Gastroesophageal sphincter (tissue), 4 donors: ENCODE measurements around the gene SLC12A8. TPM values are rescaled to one million over a fixed set of nuclear protein-coding genes. Genes with fewer than 3 reads are reported as not detected.

Source experiments
- ATAC-seq: fragments of 150-250 bp; one replicate; pipeline ENCODE4 v1.9.1; 2016; ENCODE audit warnings: mild to moderate bottlenecking, moderate library complexity
- H3K27ac ChIP-seq, 4 donors: fragments of 200-600 bp; sonication (generic) in 3 of 4; 1 replicate in 3 of 4; 2 replicates in 1 of 4; pipeline ENCODE4 v1.5.1; 2016 to 2019
- H3K27me3 ChIP-seq: fragments of 200-600 bp; sonication (generic); one replicate; pipeline ENCODE4 v1.5.1; 2019
- H3K36me3 ChIP-seq, 2 donors: fragments of 200-600 bp; sonication (generic); one replicate each; pipeline ENCODE4 v1.5.1; 2019; ENCODE audit warnings: control low read depth in 1 of 2
- H3K4me1 ChIP-seq, 3 donors: fragments of 200-600 bp; sonication (generic); 1 replicate in 2 of 3; 2 replicates in 1 of 3; pipeline ENCODE4 v1.5.1; 2016 to 2019; ENCODE audit warnings: control low read depth in 2 of 3
- H3K4me3 ChIP-seq, 2 donors: fragments of 200-600 bp; sonication (generic); one replicate each; pipeline ENCODE4 v1.5.1; 2019; ENCODE audit warnings: mild to moderate bottlenecking in 1 of 2, moderate library complexity in 1 of 2
- H3K9me3 ChIP-seq, 3 donors: fragments of 200-600 bp; sonication (generic); one replicate each; pipeline ENCODE4 v1.5.1; 2017 to 2019; ENCODE audit warnings: control low read depth in 2 of 3
- CTCF ChIP-seq, 4 experiments: fragments of 200-600 bp in 2 of 4; fragments of 450-650 bp in 2 of 4; sonication (generic) in 1 of 4; IDR thresholded peaks; one replicate each; pipeline ENCODE4 v1.5.1; 2017 to 2019; ENCODE audit warnings: antibody characterized with exemption in 4 of 4, mild to moderate bottlenecking in 2 of 4, moderate library complexity in 2 of 4
- EP300 ChIP-seq: sonication (generic); formaldehyde crosslinking; IDR thresholded peaks from one replicate; pipeline ENCODE4 v1.6.1; 2017; ENCODE audit warnings: antibody characterized with exemption, mild to moderate bottlenecking
- POLR2A ChIP-seq, 2 donors: fragments of 450-650 bp; IDR thresholded peaks; one replicate each; pipeline ENCODE4 v1.6.1; 2017; ENCODE audit warnings: antibody characterized with exemption in 2 of 2, mild to moderate bottlenecking in 2 of 2, moderate library complexity in 1 of 2
- POLR2AphosphoS5 ChIP-seq: sonication (generic); formaldehyde crosslinking; IDR thresholded peaks from one replicate; pipeline ENCODE4 v1.6.1; 2017; ENCODE audit warnings: antibody characterized with exemption
- WGBS, 2 donors: methylation state at CpG; one replicate each; pipeline ENCODE4 v1.1.5; 2018; ENCODE audit warnings: low coverage in 1 of 2; 5-methylcytosine and 5-hydroxymethylcytosine counted together
- total RNA-seq, 4 donors: library from RNA; depleted of rRNA; stranded (reverse); fragments of >200 nt; gene quantifications; one replicate each; pipeline ENCODE4 v1.1.0, GENCODE V29; 2016

SLC12A8 gene
- total RNA-seq, 4 donors from 2014 or later: 0.13 to 2.3 (median 0.54) TPM; not detected in 1

DNA sequence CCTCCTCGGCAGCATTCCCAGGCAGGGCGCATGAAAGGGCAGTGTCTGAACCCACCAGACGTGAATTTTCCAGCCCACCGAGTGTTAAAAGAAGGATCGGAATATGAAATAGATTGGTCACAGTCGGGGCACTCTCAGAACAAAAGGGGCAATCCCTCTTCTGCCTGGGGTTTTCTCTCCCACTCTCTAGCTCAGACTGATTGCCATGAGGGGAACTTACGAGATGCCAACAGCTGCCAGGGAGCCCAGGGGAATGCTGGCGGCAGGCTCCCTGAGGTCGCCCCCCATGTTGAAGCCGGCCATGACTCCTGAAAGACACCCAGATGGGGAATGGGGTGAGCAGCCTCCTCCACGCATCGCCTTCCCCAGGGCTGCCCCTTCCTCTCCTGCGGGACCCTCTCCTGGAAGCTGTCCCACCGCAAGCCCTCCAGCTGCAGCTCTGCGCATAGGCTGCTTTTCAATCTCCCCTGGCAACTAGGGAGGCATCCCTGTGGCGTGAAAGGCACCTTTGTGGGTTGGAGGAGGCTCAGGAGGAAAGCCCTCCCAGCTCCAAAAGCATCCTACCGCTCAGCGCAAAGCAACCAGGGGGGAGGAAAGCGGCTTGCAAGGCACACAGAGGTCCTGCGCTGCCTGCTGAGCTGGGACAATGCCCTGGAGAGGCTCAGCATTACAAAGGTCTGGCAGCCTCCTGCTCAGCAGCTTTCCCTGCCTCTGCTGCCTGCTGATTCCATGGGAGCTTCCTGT is 92.0 kb downstream of the SLC12A8 start:
- no peak for ATAC-seq
- Histone ChIP-seq H3K4me3 (peak overlapping the region in 1 of 2 donors; percentile 22), H3K4me1 (peaks cover 0 to 50% (median 24%) of the 10 kb centered on the region in 3 donors), H3K36me3 (no peaks in the 10 kb centered on the region), H3K9me3 (no peaks in the 10 kb centered on the region), H3K27ac (peak overlapping the region in 1 of 4 donors; percentile 30), H3K27me3 (no peaks in the 10 kb centered on the region)
- 48 to 64% methylated on average over 9 to 10 of the region's 20 CpGs for WGBS, 2 donors
- TF ChIP-seq EP300: no peak

DNA sequence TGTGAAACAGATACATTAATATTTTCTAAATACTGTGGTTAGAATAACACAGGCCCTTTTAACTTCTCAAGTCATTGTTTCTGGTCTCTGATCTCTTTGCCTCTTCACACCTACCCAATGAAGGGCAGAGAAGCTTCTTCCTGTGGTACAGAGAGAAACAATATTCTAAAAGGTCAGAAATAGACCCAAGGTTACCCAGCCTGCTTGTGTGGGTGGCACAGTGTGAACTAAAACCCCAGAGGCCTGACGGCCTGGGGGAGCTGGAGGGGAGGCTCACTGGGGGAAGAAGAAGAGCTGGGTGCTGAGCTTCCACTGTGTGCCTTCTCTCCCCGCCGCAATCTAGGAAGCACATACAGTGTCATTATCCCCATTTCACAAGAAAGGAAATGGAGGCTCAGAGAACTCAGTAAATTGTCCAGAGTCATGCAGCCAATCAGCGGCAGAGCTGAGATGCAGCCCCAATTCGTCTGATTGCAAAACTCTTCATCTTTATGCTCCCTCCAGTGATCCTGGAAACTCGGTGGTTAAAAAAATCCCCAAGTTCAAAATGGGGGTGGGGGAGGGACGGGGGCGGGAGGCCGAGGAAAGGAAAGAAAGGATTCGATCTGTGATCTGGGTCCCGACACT is 92.7 kb downstream of the SLC12A8 start:
- Histone ChIP-seq H3K27me3 (no peaks in the 10 kb centered on the region), H3K36me3 (no peaks in the 10 kb centered on the region), H3K4me3 (peak overlapping the region in 1 of 2 donors; percentile 22), H3K9me3 (no peaks in the 10 kb centered on the region), H3K4me1 (peaks cover 0 to 54% (median 24%) of the 10 kb centered on the region in 3 donors), H3K27ac (no peak overlapping the region)
- ATAC-seq: no peak
- no peak for TF ChIP-seq EP300
- TF ChIP-seq POLR2AphosphoS5: no peak
- TF ChIP-seq CTCF (IDR thresholded peaks at IDR 0.05): no peak
- no peak for TF ChIP-seq POLR2A (IDR thresholded peaks at IDR 0.05)
- 24 to 39% methylated on average over 2 to 7 of the region's 11 CpGs for WGBS, 2 donors

GRCh38 chr3:125118600-125118999 is 93.9 kb downstream of the SLC12A8 start:
- no peak for TF ChIP-seq CTCF (IDR thresholded peaks at IDR 0.05)
- 96 to 98% methylated on average over 8 of the region's 8 CpGs for WGBS, 2 donors
- no peak overlapping the region for H3K4me3 ChIP-seq
- ATAC-seq: no peak
- H3K9me3 ChIP-seq: no peaks in the 10 kb centered on the region
- peaks cover 0 to 54% (median 24%) of the 10 kb centered on the region in 3 donors for H3K4me1 ChIP-seq
- no peaks in the 10 kb centered on the region for H3K27me3 ChIP-seq
- H3K27ac ChIP-seq: no peak overlapping the region
- H3K36me3 ChIP-seq: no peaks in the 10 kb centered on the region

DNA sequence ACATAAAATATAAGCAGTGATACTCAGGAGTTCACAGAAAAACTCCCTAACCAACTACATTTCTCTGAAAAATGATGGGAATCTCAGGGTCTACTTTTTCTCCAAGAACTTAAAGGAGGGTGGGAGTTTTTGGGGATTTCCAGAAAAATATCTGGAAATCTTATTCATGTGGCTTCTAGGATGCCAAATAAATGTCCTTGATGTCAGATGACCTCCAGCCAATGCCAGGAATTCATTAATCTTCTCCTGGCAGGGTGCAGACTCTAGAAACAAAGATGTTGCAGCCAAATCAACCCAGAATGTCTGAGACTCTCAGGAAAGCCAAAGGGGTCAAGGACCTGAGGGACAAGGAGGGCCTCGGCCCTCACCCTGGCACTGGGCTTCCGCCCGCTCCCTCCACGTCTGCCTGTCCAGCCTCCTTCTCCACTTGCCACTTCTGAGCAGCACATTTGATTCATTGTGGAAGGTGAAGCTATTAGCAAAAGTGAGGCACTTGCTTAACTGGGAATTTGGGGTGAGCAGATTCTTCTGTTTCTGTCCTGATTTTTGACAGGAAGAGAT is 94.8 kb downstream of the SLC12A8 start:
- no peak for ATAC-seq
- H3K4me1 ChIP-seq: peaks cover 0 to 54% (median 24%) of the 10 kb centered on the region in 3 donors
- H3K4me3 ChIP-seq: no peak overlapping the region
- no peak for TF ChIP-seq EP300
- no peak for TF ChIP-seq POLR2A (IDR thresholded peaks at IDR 0.05)
- no peak for TF ChIP-seq CTCF (IDR thresholded peaks at IDR 0.05)
- no peak for TF ChIP-seq POLR2AphosphoS5
- WGBS, 2 donors: 0 to 53% methylated on average over 1 to 4 of the region's 4 CpGs
- peak overlapping the region in 2 of 4 donors; percentile 39 to 64 for H3K27ac ChIP-seq
- no peaks in the 10 kb centered on the region for H3K9me3 ChIP-seq
- H3K27me3 ChIP-seq: no peaks in the 10 kb centered on the region
- H3K36me3 ChIP-seq: no peaks in the 10 kb centered on the region

DNA sequence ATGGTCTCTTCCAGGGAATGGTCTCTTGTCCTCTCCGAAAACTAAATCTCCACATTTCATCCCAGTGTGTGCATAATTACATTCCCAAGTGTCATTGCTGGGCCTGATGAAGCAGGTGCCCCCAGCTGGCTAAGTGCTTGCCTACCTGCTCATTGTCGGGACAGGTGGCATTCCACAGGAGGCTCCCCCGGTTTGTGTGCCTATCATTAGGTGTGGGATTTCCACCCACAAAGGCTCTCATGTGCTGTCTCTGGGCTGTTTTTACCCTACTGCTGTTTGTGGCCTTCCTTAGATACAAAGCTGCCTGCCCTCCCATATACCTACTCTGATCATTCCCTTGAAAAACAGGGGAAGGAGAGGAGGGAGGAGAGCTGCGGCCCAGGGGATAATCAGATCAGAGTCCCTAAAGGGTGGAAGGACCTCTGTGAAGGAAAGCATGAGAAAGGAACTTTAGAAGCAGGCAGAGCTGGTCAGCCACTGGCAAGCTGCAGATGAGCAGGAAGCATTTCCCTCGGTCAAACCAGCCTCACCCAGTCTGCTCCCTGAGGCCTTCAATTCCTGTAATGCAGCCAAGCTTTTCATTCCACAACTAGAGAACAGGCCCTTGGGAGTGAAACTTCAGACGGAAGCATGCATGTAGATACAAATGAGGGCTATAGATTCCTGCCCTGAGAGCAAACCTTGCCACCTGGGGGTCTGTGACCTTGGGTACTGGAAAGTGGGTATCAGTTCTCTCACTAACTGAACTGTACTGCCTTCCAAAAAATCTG is 96.1 kb downstream of the SLC12A8 start:
- Histone ChIP-seq H3K9me3 (no peaks in the 10 kb centered on the region), H3K27ac (peak overlapping the region in 3 of 4 donors; percentile 39 to 64 (median 60))

More for the DNA sequence above, 96.1 kb downstream of the SLC12A8 start:
- Histone ChIP-seq H3K36me3 (no peaks in the 10 kb centered on the region), H3K27me3 (no peaks in the 10 kb centered on the region), H3K4me3 (no peak overlapping the region), H3K4me1 (peaks cover 0 to 54% (median 24%) of the 10 kb centered on the region in 3 donors)
- TF ChIP-seq CTCF (IDR thresholded peaks at IDR 0.05) (no peak), EP300 (no peak), POLR2AphosphoS5 (no peak), POLR2A (IDR thresholded peaks at IDR 0.05) (no peak)
- 33 to 56% methylated on average over 2 to 5 of the region's 6 CpGs for WGBS, 2 donors
- ATAC-seq: peak; percentile 49
